Transverse colon (tissue), 4 donors: ENCODE measurements around the gene NBAS. TPM values are rescaled to one million over a fixed set of nuclear protein-coding genes. Genes with fewer than 3 reads are reported as not detected.

ENCODE experiments used
- DNase-seq: peaks from one replicate; pipeline ENCODE4 v3.0.0-alpha.2; 2019
- H3K27ac ChIP-seq, 4 donors: fragments of 200-600 bp; sonication (generic); 2 replicates each; pipeline ENCODE4 v1.5.1; 2016 to 2018; ENCODE audit warnings: inconsistent platforms in 4 of 4
- H3K27me3 ChIP-seq: fragments of 200-600 bp; sonication (generic); 2 replicates; pipeline ENCODE4 v1.5.1; 2017; ENCODE audit warnings: inconsistent platforms
- H3K36me3 ChIP-seq, 4 donors: fragments of 200-600 bp; sonication (generic); 2 replicates each; pipeline ENCODE4 v1.5.1; 2017 to 2019; ENCODE audit warnings: inconsistent platforms in 4 of 4
- H3K4me1 ChIP-seq, 4 donors: fragments of 200-600 bp; sonication (generic); 2 replicates each; pipeline ENCODE4 v1.5.1; 2017 to 2020; ENCODE audit warnings: inconsistent platforms in 4 of 4
- H3K4me3 ChIP-seq, 4 donors: fragments of 200-600 bp; sonication (generic); 1 replicate in 1 of 4; 2 replicates in 3 of 4; pipeline versions ENCODE4 v1.5.1 to v1.6.1; 2017 to 2019; ENCODE audit warnings: inconsistent platforms in 4 of 4
- H3K9me3 ChIP-seq, 2 donors: fragments of 200-600 bp; sonication (generic); 2 replicates each; pipeline ENCODE4 v1.5.1; 2017 to 2019; ENCODE audit warnings: inconsistent platforms in 2 of 2
- EP300 ChIP-seq: sonication (generic); formaldehyde crosslinking; IDR thresholded peaks from one replicate; pipeline ENCODE4 v1.6.1; 2017; ENCODE audit warnings: antibody characterized with exemption, low read depth
- POLR2A ChIP-seq: fragments of 450-650 bp; IDR thresholded peaks from one replicate; pipeline ENCODE4 v1.6.1; 2016; ENCODE audit warnings: antibody characterized with exemption, mild to moderate bottlenecking, moderate library complexity
- POLR2AphosphoS5 ChIP-seq, 3 donors: sonication (generic); formaldehyde crosslinking; IDR thresholded peaks; one replicate each; pipeline ENCODE4 v1.6.1; 2016; ENCODE audit warnings: antibody characterized with exemption in 3 of 3
- WGBS, 2 donors: methylation state at CpG; one replicate each; pipeline ENCODE4 v1.1.5; 2018; ENCODE audit warnings: low coverage in 1 of 2; 5-methylcytosine and 5-hydroxymethylcytosine counted together
- in situ Hi-C, 4 donors: fragments of 200-750 bp; cut with MboI; loops; one replicate each; pipeline versions ENCODE4 v1.15.0 to v1.15.1; 2017; ENCODE audit warnings: low sequenced_read_pairs in 3 of 4, low pct_ligation_motif_present in 1 of 4, low pct_unique_long_range_greater_than_20kb in 1 of 4
- intact Hi-C: fragments of 100-400 bp; cut with DNase I; formaldehyde crosslinking; loops from one replicate; pipeline ENCODE4 v1.15.1; 2023; ENCODE audit warnings: low total_unique reads
- total RNA-seq, 4 donors: library from RNA; depleted of rRNA; stranded (reverse); fragments of >200 nt; gene quantifications; one replicate each; pipeline ENCODE4 v1.1.0, GENCODE V29; 2016
- TF ChIP-seq, protein P1 (sequence below), 5 experiments: fragments of 200-600 bp in 3 of 5; fragments of 450-650 bp in 2 of 5; sonication (generic) in 3 of 5; IDR thresholded peaks; 1 replicate in 2 of 5; 2 replicates in 3 of 5; pipeline ENCODE4 v1.5.1; 2016 to 2017; ENCODE audit warnings: antibody characterized with exemption in 5 of 5, inconsistent platforms in 3 of 5, mild to moderate bottlenecking in 2 of 5, moderate library complexity in 1 of 5

NBAS gene
- total RNA-seq, 4 donors from 2014 or later: 30.6 to 43.2 (median 34.5) TPM

DNA sequence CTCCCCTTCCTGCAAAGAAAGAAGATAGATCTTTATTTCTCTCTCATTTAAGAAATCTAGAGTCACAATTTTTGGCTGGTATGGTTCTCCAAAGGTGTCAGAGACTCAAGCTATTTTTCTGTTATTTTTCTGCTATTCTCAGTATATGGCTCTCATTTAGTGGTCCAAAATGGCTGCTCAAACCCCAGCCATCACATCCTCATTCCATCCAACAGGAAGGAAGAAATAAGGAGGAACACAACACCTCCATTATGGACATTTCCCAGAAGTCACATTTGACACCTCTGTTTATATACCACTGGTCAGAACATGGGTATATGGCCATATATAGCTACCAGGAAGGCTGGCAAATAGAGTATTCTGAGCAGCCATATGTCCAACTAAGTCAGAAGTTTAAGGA is 23.2 kb upstream of the NBAS start:
- in situ Hi-C loops: no loop called here
- intact Hi-C loops: no loop called here
- DNase-seq: no peak

DNA sequence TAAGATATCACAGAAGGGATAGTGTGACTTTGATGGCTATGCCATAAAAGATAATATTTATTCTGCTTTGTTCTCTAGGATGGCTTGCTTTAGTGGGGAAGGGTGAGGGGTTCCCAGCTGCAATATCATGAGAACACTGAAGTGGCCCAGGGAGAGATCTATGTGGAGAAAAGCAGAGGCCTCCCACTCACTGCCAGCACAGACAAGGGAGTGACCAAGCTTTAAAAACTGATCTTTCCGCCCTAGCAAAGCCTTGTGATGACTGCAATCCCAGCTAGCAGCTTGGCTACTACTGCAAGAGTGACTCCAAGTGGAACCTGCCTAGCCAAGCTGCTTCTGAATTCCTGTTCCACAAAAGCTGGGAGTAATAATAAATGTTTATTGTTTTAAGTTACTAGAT is 22.7 kb upstream of the NBAS start:
- Histone ChIP-seq H3K9me3 (no peaks in the 10 kb centered on the region), H3K27ac (no peak overlapping the region), H3K4me3 (no peak overlapping the region), H3K36me3 (no peaks in the 10 kb centered on the region), H3K4me1 (no peaks in the 10 kb centered on the region), H3K27me3 (no peaks in the 10 kb centered on the region)
- TF ChIP-seq POLR2A (no peak), EP300 (no peak), POLR2AphosphoS5 (IDR thresholded peaks at IDR 0.05) (no peak)
- TF ChIP-seq, protein P1, sequence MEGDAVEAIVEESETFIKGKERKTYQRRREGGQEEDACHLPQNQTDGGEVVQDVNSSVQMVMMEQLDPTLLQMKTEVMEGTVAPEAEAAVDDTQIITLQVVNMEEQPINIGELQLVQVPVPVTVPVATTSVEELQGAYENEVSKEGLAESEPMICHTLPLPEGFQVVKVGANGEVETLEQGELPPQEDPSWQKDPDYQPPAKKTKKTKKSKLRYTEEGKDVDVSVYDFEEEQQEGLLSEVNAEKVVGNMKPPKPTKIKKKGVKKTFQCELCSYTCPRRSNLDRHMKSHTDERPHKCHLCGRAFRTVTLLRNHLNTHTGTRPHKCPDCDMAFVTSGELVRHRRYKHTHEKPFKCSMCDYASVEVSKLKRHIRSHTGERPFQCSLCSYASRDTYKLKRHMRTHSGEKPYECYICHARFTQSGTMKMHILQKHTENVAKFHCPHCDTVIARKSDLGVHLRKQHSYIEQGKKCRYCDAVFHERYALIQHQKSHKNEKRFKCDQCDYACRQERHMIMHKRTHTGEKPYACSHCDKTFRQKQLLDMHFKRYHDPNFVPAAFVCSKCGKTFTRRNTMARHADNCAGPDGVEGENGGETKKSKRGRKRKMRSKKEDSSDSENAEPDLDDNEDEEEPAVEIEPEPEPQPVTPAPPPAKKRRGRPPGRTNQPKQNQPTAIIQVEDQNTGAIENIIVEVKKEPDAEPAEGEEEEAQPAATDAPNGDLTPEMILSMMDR (IDR thresholded peaks at IDR 0.05): no peak
- no peak for DNase-seq
- 77% methylated on average over 1 of the region's 1 CpG; no CpG with 5 or more reads in 1 of the 2 donors for WGBS, 2 donors
- in situ Hi-C loops (no loop called here), intact Hi-C loops (no loop called here)

More for the DNA sequence above, 23.2 kb upstream of the NBAS start:
- Histone ChIP-seq H3K9me3 (no peaks in the 10 kb centered on the region), H3K4me3 (no peak overlapping the region), H3K27me3 (no peaks in the 10 kb centered on the region), H3K27ac (no peak overlapping the region), H3K36me3 (no peaks in the 10 kb centered on the region), H3K4me1 (no peaks in the 10 kb centered on the region)
- TF ChIP-seq, protein P1 (IDR thresholded peaks at IDR 0.05): no peak
- no peak for TF ChIP-seq EP300
- TF ChIP-seq POLR2AphosphoS5 (IDR thresholded peaks at IDR 0.05): no peak
- TF ChIP-seq POLR2A: no peak

DNA sequence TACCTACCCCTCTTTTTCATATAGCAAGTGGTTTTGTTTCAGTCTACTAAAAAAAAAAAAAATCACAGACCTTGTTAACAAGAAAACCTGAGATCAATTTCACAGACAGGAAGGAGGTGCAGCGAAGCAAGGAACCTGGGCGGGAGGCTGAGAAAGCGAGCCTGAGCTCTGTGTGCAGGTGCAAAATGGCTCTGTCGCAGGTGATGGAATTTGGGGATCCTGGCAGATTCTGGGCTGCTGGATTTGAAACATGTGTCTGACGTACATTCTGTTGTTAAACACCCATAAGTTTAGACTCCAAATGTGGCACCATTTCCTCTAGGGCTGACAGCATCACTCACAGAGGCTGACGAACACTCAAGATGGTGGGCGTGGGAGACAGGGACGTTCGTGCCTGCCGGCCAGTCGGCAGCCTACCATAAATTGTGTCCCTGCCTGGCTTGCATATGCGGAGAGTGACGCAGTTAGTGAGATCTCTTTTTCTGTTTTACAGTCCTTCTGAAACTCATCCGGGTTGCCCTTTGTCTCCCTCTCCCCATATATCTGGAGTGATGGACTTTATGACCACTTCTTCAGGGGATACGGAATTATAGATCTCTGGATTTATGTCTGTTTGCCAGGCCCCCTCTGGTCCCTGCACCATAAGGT is 21.7 kb upstream of the NBAS start:
- Histone ChIP-seq H3K27ac (no peak overlapping the region), H3K9me3 (no peaks in the 10 kb centered on the region), H3K4me1 (no peaks in the 10 kb centered on the region), H3K36me3 (no peaks in the 10 kb centered on the region), H3K27me3 (no peaks in the 10 kb centered on the region), H3K4me3 (no peak overlapping the region)
- in situ Hi-C loops: no loop called here
- 72 to 81% methylated on average over 5 to 15 of the region's 15 CpGs for WGBS, 2 donors
- no peak for DNase-seq
- intact Hi-C loops: no loop called here
- TF ChIP-seq POLR2AphosphoS5 (IDR thresholded peaks at IDR 0.05) (no peak), EP300 (no peak), POLR2A (no peak)
- TF ChIP-seq, protein P1 (IDR thresholded peaks at IDR 0.05): no peak

DNA sequence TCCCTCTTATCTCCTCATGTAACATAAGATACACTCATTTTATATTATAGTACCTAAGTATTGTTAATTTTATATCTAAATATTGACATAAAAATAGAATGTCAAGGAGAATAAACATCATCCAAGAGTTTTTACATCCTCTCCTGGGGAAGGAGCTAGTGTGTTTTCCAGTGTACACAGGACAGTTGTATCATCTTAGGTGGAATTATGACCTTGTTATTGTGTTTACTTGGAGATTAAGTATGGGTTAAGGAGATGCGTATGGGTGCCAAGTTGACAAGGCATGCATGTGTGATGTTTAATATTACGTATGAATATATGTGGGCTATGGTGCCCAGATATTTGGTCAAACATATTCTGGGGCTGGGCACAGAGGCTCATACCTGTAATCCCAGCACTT is 19.3 kb upstream of the NBAS start:
- H3K27me3 ChIP-seq: no peaks in the 10 kb centered on the region
- intact Hi-C loops (no loop called here), in situ Hi-C loops (no loop called here)
- H3K27ac ChIP-seq: no peak overlapping the region
- no peaks in the 10 kb centered on the region for H3K9me3 ChIP-seq
- H3K36me3 ChIP-seq: no peaks in the 10 kb centered on the region
- WGBS, 2 donors: 62 to 73% methylated on average over 2 of the region's 2 CpGs
- TF ChIP-seq EP300: no peak
- TF ChIP-seq POLR2A: no peak
- TF ChIP-seq, protein P1 (IDR thresholded peaks at IDR 0.05): no peak
- TF ChIP-seq POLR2AphosphoS5 (IDR thresholded peaks at IDR 0.05): no peak
- DNase-seq: no peak
- H3K4me1 ChIP-seq: no peaks in the 10 kb centered on the region
- H3K4me3 ChIP-seq: no peak overlapping the region
